OCI-M2 (cell line): Measurements from ENCODE around the gene PRPF6.
"Not testable (repeated sequence)": the region's sequence is repeated elsewhere in the genome, so short reads cannot be mapped to it uniquely, and the experiment has no call there.

Source experiments
- DNase-seq: peaks from one replicate; lab custom pipeline; 2025; ENCODE audit not compliant: unreplicated experiment; lab: John Stamatoyannopoulos, UW

PRPF6 gene

DNA sequence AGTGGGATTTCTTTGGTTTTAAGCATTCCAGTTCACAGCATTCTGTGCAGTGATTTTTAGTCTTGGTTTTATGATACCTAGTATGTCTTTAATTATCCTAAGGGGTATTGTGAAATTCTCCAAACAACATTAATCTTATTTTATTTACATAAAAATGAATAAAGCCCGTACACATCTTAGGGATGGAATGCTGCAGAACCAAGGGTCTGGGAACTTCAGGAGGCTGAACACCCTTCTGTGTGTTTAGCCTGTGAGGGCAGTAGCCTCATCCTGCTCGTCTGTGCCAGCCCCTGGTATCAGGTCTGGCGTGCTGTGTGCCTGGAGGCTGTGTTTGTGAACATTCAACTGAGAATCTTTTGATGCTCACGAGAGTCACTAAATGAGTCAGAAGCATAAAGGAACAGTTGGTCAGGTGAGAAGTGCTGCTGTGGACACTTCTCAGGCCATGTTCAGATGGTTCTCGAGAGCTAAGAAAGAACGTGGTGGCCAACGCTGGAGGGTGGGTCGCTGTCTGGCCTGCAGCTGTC, 29.8 kb downstream of the PRPF6 start:
- no peak for DNase-seq

DNA sequence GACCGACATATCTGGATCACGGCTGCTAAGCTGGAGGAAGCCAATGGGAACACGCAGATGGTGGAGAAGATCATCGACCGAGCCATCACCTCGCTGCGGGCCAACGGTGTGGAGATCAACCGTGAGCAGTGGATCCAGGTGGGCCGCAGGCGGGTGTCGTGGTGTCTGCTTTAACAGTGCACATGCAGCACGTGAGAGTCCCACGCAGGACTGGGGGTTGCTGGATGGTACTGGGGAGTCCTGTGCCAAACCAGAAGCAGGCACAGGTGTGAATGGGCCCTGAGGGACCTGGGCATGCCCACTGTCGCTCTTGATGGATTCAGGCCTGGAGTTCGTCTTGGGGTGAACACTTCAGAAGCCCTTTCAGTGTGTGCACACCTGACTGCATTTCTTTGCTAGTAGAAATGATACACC, 30.4 kb downstream of the PRPF6 start:
- no peak for DNase-seq

DNA sequence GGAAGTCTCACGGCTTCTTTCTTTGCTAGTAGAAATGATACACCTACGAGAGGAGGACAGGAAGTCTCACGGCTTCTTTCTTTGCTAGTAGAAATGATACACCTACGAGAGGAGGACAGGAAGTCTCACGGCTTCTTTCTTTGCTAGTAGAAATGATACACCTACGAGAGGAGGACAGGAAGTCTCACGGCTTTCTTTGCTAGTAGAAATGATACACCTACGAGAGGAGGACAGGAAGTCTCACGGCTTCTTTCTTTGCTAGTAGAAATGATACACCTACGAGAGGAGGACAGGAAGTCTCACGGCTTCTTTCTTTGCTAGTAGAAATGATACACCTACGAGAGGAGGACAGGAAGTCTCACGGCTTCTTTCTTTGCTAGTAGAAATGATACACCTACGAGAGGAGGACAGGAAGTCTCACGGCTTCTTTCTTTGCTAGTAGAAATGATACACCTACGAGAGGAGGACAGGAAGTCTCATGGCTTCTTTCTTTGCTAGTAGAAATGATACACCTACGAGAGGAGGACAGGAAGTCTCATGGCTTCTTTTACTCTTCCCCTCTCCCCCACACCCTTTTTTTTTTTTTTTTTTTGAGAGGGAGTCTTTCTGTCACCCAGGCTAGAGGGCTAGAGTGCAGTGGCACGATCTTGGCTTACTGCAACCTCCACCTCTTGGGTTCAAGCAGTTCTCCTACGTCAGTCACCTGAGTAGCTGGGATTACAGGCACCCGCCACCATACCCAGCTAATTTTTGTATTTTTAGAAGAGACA, 31.6 kb downstream of the PRPF6 start:
- not testable (repeated sequence) for DNase-seq

DNA sequence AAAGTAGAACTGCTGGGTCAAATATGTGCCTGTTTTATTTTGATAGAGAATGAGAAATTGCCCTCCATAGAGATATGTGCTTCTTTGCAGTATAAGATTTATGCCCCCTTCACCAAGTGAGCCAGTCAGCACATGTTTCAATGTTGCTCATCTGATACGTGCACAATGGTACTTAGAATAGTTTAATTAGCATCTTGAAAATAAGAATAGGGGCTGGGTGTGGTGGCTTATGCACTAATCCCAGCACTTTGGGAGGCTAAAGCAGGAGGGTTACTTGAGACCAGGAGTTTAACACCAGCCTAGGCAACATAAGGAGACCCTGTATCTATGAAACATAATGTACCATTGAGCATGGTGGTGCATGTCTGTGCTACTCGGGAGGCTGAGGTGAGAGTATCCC, 34.7 kb downstream of the PRPF6 start:
- DNase-seq = no peak

DNA sequence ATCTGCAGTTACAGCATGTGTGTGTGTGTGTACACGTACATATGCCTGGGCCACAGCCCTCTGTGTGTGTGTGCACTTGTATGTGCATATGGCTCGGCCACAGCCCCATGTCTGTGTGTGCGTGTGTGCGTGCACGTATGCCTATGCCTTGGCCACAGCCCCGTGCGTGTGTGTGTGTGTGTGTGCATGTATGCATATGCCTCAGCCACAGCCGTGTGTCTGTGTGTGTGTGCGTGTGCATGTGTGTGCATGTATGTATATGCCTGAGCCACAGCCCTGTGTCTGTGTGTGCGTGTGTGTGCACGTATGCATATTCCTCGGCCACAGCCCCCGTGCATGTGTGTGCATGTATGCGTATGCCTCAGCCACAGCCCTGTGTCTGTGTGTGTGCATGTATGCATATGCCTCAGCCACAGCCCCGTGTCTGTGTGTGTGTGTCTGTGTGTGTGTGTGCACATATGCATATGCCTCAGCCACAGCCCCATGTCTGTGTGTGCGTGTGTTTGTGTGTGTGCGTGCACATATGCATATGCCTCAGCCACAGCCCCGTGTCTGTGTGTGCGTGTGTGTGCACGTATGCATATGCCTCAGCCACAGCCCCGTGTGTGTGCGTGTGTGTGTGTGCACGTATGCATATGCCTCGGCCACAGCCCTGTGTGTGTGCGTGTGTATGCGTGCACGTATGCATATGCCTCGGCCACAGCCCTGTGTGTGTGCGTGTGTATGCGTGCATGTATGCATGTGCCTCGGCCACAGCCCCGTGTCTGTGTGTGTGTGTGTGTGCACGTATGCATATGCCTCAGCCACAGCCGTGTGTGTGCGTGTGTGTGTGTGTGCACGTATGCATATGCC, 40.4 kb downstream of the PRPF6 start:
- DNase-seq = no peak

DNA sequence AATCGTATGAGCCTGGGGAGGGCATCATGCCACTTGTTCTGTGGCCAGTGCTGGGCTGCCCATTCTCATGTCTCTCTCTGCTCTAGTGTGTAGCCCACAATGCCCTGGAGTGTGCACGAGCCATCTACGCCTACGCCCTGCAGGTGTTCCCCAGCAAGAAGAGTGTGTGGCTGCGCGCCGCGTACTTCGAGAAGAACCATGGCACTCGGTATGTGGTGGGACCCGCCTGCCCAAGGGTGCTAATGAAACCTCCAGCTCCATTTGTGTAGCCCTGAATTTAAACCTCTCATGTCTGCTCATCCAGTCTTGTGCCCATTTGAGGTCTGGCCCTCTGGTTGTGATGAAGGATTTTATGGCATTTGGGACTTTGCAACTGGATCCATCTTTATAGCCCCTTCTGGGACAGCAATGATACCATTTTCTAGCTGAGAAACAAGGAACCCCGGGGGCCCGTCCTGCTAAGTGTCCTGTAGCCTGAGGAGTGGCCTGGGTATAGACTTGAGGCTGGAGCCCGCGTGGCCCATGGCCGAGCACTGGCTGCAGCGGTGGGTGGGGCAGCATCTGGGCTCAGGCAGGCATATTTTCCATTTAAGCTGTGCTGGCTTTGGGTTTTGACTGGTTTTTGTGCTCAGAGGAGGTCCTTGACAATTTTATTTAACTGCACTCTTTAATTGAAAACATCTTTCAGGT, 41.9 kb downstream of the PRPF6 start:
- no peak for DNase-seq

DNA sequence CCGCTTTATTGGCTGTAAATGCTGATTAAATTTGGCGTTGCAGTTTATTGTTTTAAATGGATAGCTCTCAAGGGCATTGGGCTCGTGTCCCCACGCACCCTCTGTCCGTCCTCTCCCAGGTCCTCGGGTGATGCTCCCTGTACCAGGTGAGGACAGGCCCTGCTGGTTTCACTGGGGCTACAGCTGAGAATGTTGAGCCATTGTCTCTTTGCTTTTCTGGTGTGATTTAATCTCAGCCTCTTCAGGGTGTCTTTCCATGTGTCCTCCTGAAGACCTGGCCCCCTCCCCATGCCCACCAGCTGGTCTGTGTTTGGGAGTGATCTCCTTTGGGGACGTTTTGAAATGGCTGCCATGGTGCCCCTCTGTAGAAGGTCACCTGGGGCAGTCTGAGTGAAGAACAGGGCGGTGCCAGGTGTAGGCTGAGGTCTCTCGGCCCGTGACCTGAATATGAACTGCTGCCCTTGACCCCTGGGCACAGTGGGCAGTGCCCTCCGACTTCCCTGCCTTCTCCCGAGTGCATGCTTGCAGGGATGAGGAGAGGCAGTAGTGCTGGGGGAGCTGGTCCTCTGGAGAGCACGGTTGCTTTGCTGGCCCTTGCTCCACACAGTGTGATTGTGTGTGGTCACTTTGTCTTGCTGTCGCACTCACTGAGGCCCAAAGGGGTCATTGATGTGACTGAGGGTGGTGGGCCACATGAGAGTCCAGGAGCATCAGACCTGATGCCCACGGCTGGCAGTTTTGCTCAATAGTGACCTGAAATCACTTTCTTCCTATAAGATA, 42.6 kb downstream of the PRPF6 start:
- DNase-seq = no peak

DNA sequence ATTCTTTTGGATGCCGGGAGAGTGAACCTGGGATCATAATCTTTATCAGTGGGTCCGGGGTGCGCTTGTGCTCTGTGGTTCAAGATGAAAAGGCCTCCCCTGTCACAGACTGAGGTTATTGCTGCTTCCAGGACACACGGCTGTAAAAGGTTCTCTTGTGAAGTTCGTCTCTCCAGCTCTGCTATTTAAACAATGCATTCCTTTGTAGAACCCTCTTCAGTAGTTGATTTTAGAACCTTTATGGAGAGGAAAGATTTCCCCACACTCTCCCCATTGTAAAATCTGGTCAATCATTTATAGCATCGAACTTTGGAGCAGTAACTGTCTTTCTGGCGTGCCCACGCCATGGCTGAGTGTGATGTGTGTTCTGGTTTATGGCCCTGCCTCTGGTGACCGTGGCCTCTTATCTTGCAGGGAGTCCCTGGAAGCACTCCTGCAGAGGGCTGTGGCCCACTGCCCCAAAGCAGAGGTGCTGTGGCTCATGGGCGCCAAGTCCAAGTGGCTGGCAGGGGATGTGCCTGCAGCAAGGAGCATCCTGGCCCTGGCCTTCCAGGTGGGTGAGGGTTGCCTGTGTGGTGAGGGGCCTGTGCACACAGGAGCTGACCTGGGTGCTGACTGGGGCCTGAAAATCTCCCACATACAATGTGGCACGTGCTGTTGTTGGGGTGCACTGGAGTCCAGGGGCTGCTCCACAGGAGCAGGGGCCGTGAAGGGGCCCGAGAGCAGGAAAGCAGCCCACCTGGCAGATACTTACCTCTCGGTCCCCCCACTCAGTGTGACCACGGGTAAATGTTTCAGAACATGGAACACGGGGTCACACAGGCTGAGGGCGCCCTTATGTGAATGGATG, 43.4 kb downstream of the PRPF6 start:
- no peak for DNase-seq

DNA sequence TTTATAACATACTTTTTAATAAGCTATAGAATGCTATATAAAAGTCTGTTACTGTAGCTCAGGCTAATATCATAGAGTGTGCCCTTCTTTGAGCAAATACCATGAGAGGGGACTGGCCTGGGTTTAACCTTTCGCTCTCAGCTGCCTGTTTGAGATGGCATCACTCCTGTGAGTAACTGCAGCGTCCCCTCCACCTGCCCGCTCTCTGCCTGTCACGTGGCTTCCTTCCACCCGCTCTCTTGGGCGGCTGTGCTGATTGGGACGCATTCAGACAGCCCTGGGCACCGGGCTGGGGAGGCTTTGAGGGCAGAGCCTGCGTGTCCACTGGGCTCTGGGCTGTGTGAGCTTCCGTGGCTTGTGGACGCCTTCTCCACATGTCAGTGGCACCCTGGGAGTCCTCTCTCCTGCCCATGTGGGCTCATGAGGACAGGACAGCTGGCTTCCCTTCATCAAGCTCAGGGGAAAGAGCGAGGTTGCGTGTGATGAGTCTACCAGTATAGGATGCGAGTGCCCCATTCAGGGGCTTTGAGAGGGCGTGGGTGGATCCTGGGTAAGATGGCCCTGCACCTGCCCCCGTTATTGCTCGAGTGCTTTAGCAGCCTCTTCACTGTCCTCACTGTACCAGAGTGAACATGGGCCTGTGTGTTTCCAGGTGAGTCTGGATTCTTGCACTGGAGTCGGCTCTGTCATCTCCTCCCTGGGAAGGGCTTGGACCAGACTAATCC, 44.3 kb downstream of the PRPF6 start:
- DNase-seq = no peak

DNA sequence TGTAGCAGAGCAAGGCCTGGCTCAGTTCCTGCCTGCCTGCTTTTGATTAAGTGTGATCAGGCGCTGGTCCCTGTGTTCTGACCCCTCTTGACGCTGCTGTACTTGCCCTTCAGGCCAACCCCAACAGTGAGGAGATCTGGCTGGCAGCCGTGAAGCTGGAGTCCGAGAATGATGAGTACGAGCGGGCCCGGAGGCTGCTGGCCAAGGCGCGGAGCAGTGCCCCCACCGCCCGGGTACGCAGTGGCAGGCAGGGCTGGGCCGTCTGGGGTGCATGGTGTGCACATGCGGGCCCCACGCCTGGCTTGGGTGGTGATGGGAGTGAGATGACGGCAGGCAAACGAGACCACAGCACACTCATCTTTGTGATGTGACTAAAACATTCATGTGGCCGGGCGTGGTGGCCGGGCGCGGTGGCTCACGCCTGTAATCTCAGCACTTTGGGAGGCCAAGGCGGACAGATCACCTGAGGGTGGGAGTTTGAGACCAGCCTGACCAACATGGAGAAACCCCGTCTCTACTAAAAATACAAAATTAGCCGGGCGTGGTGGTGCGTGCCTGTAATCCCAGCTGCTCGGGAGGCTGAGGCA, 45.0 kb downstream of the PRPF6 start:
- no peak for DNase-seq

DNA sequence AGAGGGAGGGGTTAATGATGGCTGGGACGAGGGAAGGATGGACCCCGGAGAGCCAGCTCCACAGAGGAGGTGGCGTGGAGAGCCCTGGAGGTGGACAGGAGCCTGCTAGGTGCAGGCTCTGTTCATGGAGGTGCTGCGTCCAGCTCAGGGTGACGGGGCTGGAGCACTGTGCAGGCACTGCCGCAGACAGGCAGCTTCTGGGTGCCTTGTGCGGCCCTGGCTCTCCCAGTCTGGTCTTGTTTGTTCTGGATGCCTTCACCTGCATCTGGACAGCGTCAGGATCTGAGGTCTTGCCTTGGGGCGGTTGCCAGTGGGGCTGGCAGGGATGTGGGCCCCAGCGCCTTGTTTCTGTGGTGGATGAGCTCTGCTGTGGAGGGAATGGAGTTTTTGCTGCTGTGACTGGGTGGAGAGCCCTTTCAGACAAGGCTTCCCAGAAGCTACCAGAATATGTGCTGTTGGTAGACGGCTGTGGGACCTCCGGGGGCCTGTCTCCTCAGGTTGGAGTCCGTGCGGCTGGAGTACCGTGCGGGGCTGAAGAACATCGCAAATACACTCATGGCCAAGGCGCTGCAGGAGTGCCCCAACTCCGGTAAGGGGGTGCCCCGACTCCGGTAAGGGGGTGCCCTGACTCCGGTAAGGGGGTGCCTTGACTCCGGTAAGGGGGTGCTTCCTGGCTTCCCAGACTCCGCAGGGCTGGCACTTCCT, 47.2 kb downstream of the PRPF6 start:
- no peak for DNase-seq

DNA sequence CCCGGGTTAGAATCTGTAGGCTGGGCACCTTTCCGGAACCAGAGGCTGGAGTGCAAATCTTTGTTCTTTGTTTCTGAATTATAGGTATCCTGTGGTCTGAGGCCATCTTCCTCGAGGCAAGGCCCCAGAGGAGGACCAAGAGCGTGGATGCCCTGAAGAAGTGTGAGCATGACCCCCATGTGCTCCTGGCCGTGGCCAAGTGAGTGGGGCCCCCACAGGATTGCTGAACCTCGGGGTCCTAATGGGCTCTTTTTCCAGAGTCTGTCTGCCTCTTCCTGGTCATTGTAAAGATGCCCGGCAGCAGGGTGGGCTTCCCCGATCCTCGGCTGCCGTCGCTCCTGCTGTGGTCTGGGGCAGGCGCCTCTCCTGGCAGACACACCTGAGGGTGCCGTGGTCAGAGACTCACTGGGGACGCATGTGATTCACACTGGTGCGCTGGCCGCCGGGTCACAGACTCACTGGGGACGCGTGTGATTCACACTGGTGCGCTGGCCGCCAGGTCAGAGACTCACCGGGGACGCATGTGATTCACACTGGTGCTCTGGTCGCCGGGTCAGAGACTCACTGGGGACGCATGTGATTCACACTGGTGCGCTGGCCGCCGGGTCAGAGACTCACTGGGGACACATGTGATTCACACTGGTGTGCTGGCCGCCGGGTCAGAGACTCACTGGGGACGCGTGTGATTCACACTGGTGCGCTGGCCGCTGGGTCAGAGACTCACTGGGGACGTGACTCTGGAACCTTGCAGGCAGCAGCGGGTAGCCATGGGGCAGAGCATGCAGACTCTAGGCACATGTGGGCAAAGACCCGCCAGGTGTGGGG, 48.6 kb downstream of the PRPF6 start:
- DNase-seq = no peak

DNA sequence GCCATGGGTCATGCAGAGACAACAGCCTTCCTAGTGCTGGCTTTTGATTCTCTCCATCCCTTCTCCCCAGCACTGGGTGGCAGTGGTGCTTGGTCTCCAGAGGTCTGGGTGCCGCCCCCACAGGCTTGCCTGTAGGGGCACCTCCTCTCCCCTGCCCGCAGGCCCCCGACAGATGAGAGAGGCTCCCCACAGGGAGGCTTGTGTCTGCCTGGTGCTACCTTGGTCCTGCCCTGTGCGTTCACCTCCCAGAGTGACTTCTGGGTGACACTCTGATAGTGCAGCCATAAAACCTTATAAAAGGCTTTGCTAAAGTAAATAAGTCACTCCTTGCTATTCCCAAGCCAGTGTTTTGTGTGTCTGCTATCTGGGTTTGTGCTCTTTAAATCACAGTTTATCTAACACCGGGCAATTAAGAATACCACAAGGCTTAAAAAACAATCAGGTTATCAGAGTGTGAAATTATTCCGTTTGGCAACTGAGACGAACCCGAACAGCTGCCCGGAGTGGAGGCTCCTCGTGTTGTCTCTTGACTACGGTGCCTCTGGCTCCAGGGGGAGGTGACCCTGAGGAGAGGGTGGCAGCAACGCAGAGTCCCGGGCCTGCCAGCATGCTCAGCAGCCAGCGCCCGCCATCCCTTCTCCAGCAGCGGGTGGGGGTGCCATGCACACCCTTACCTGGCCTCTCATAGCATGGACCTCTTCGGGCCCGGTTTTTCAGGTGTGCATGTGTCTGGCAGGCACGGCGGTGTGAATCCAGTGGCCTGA, 49.6 kb downstream of the PRPF6 start:
- no peak for DNase-seq

DNA sequence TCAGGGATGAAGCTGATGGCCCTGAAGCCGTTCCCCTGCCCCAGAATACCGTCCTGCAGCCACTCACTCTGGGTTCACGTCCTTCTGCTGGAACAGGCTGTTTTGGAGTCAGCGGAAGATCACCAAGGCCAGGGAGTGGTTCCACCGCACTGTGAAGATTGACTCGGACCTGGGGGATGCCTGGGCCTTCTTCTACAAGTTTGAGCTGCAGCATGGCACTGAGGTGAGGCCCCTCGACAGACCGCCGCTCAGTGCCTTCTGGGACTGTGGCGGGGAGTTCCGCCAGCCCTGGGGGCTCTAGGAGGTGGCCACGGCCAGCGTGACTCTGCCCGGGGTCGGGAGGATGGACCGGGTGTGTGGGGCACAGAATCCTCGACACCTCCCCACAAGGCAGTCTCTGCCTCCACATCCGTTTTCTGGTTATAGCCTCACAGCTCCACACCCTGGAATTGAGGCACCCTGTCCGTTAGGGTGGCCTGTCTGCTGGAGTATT, 50.9 kb downstream of the PRPF6 start:
- DNase-seq = no peak

DNA sequence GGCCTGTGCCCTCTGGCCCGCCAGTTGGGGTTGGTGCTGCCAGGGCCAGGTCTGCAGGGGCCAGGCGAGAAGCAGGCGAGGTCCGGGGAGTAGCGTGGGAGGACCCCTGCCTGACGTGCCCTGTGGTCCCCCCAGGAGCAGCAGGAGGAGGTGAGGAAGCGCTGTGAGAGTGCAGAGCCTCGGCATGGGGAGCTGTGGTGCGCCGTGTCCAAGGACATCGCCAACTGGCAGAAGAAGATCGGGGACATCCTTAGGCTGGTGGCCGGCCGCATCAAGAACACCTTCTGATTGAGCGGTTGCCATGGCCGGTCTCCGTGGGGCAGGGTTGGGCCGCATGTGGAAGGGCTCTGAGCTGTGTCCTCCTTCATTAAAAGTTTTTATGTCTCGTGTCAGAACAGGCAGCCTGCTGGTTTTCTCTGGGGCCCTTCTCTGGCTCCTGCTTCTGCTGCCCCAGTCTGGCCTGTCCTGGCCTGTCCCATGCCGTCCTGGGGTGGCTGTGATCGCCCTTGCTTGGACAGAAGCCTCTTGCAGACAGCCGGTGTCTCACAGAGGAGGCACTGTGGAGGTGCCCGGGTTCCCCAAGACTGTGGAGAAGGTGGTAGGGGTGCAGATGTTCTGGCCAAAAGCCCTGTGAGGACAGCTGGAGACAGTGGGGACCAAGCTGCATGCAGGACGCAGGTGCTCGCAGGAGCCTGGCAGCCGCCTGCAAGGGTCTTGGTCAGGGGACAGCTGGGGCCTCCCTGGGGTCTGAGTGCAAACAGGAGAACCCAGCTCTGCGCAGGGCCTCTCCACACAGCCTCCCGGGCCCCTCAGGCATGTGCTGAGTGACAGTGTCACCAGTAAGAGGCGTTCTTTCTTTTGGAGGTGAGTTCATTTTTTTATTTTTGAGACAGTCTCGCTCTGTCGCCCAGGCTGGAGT, 52.0 kb downstream of the PRPF6 start:
- no peak for DNase-seq
